Nucleus accumbens (tissue), 56 donors: Measurements from ENCODE around the gene AKNA.
A peak's percentile ranks its signal among the peaks of the same experiment; 100 is the strongest.

Experiments used
- DNase-seq, 56 donors: peaks; one replicate each; lab custom pipeline; 2025; lab: John Stamatoyannopoulos, UW

AKNA gene

DNA sequence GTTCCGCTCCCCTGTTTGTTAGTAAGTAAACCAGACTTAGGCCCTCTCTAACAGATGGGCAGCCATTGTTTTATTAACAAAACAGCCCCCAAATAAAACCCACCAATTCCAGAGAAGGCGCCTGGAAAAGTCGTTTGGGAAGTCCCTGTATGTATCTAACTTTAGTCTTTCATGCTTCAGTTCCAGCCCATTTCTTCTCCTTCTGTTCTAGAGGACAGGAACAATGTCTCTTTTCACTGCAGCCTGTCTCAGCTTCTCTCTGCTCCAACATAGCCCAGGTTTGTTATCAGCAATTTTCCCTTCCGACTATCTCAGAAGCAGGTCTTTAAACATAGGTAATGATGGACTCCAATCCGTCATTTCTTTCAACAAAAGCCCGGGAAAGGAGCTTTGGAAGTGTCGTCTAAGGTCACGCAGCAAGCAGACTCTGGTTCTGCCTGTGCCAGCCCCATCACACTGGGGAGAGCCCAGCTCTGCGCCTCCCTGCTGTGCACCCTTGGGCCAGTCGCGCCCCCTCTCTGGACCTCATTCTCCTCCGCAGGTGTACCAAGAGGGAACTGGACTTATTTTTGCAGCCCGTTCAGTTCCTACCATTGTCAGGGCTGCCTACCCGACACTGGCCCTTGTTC lies 9.6 kb upstream of the AKNA start:
- peak in 2 of 56 donors; percentile 56 to 59 for DNase-seq

DNA sequence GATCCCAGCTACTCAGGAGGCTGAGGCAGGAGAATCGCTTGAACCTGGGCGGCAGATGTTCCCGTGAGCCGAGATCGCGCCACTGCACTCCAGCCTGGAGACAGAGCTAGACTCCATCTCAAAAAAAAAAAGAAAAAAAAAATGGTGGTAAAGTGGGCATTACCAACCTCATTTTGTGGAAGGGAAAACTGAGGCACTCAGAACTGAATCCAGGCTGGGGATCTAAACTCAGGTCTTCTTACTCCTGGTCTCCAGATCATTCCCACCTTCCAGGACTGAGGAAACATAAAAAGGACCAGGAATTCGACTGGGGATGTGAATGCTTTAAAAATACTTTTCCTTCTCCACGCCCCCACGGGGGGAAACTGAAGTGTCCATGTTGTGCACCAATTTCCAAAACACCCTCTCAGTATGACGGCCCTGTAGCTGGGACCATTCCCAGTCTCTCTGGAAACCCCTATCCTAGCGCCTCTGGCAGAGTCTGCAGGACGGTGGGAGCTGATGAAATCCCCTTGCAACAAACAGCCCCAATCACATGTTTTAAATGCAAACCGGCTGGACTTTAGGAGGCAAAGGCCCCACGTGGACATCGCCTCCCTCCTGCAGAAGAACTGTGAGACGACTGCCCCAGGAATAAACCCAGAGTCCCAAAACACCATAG lies 8.9 kb upstream of the AKNA start:
- DNase-seq, result peak in 2 of 56 donors; percentile 4 to 7

DNA sequence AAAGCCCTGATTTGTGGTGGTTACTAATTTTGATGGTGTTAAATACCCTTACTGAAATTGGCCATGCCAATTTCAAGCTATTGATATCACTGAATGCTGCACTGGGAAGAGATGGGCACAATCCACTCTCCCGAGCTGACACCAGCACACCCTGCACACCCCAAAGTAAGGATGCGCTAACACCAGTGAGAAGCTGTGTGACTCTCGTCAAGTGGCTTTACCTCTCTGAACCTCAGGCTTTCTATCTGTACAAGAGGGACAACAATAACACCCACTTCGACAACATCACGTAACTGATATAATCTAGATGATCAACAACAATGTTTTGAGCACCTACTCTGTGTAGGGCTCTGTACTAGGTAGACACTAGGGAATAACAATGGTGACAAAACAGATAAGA lies 8.0 kb upstream of the AKNA start:
- no peak for DNase-seq

DNA sequence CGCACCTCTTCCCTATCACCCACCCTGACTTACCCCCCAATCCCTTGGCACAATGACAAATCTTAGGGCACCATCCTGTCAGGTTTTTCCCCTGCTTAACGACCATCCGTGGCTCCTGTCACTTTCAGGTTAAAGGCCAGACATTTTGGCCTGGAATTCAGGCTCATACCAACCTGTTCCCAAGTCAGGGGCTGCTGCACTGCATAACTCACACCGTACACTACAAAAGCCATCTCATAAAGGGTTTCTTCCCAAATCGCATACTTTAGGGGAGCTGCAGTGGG lies 7.5 kb upstream of the AKNA start:
- no peak for DNase-seq

DNA sequence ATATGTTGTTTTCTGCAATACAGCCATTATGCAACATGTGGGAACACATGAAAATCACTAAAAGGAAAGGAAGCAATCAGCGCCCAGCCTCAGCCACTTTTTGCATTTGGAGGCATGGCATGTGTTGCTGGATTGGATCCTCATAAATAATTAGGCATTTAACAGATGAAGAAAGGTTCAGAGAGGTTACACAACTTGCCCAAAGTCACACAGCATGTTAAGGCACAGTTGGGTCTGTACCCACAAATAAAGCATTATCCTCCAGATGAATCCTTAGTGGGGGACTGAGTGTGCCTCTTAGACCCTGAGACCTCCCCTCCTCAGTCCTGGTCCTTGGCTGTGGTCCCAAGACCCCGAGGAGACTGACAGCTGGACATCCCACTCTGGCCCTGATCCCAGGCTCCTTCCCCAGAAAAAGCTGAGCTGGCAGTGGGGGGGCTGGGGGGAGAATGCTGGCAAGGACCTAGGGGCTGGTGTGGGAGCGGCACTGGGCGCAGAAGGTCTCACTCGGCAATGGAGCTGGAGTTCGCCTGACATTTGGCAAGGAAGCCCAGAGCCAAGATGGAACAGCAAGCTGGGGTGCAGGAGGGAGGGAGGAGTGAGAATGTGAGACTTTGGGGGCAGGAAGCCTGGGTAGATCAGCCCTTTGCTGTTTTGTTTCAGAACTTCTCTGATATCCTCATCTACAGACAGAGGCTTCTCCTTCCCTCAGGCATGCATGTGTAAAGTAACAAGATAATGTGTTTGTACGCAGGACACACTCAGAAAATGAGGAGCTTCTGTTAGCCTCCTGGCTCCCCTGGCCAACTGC lies 6.9 kb upstream of the AKNA start:
- DNase-seq, result peak in 21 of 56 donors; percentile 9 to 54 (median 28)

DNA sequence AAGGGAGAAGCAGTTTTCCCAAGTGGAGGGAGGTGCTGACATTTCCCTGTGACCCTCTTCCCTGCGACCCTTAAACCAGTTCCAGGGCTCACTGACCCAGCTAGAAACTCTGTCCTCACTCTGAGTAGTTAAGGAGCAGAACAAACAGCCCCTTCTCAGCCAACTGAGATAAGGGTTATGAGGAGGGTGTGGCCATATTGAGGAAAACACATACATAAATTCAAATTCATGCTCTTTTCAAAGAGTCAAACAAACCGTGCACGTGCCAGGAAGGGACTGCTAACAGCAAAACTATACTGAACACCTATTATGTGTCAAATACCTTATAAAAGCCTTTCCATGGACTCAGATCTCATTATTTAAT lies 4.9 kb upstream of the AKNA start:
- DNase-seq, result no peak

DNA sequence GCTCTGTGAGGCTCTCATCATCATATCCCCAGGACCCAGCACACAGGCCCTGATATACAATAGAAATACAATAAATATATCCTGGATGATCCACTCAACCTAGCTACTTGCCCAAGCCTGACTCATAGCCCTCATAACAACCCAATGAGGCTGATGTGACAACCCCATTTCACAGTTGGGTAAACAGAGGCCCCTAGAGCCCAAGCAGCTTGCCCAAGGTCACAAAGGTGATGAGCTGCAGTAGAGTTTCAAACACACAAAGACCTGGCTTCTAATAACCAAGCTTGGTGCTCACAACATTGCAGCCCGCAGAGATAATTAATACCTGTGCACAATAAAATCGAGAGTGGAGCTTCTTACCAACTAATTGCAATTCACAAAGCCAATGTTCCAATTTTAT lies 3.2 kb upstream of the AKNA start:
- DNase-seq, result no peak

DNA sequence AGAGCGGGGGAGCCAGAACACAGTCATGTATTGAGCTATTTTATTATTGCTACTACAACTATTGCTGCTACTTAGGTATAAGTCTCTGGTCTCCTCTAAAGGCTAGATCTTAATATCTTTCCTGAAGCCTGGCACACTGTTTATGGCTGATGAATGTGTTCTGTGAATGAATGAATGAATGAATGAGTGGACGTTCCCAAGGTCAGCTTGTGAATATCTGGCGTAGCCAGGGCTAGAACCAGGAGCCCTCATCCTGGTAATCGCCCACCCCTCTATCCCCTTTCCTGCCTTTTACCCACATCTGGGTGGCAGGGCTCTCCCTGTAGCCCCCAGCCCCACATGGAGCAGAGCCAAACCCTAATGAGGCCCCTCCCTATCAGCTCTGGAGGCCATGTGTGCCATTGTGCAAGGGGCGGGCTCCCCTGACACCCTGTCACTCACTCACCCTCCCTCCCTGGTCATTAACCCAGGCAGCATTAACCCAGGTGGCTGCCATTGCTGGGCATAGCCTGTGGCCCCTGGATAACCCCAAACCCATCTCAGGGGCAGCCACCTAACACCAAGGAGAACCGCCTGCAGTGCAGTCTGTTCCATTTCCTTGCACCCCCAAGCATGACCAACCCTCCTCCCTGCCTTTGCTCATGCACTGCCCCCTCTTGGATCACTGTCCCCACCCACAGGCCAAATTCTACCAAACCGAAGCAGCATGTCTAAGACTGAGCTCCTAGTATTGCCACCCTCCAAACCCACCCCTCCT lies 2.0 kb upstream of the AKNA start:
- no peak for DNase-seq

DNA sequence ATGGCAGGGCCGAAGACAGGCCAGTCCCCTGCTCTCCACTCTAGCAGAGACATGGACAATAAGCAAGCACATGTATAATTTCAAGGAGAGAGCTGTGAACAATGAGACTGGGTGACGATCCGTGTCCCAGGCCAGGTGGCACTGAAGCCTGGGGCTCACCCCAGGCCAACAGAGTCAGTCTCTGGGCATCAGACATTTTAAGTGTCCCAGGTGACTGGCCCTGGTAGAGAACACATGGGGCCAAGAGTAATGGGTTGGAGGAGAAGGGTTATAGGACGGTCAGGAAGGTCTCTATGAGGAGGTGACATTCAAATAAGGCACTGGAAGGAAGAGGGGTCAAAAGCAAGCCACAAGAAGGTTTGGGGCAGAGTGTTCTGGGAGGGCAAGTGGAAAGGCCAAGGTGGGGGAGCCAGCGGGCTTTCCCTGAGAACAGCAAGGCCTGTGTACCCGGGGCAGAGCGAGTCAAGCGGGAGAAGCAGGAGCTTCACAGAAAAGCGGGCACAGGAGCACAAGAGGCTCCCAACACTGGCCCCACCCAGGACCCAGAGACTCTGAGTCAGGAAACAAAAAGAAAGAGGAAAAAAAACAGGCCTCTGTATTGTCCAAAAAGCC lies 1.1 kb upstream of the AKNA start:
- DNase-seq, result no peak

DNA sequence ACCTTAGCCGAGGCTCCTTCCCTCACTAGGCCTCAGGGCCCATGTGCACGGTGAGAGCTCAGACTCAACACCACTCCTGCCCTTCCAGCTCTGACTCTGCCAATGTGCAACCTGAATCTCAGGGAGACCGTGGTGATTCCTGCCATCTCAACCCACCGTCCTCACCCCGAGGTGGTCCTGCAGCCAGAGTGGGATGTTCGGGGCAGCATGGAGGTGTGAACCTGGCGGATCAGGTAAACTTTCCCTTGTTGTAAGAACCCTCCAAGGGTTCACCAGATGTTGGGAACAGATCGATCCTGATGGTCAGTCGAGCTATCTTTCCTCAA lies 538 bp upstream of the AKNA start:
- no peak for DNase-seq

DNA sequence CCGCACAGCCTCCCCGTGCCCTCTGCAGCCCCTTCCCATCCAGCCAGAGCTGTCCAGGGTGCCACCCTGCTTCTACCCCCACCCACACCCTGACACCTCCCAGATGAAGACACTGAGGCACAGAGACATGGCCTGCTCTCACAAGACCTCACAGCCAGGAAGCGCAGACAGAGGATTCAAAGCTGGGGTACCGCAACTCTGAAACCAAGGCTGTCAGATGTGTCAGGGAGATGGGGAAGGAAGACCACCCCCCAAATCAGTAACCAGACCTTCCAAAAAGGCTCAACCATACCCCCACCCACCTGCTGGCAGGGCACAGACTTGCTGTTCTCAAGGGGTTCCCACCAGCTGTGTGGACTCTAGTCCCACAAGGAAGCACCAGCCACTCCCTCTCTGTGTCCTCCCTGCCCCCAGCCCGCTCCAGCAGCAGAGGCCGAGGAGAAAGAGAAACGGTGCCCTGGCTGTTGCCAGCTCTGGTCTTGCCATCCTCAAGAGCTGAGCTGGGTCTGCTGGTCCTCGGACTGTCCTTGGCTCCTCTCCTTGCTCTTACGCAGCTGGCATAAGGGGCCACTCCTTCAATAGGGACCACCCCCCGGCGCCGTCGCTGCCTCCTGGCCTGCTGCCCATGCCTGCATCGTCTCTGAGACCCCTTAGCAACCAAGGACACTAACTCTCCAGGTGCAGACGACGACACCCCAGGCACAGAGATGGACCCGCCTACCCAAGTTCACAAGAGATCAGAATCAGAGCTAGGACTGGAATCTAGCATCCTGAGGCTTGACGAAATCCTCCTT lies 699 bp downstream of the AKNA start:
- DNase-seq, result peak in 44 of 56 donors; percentile 34 to 79 (median 58)

DNA sequence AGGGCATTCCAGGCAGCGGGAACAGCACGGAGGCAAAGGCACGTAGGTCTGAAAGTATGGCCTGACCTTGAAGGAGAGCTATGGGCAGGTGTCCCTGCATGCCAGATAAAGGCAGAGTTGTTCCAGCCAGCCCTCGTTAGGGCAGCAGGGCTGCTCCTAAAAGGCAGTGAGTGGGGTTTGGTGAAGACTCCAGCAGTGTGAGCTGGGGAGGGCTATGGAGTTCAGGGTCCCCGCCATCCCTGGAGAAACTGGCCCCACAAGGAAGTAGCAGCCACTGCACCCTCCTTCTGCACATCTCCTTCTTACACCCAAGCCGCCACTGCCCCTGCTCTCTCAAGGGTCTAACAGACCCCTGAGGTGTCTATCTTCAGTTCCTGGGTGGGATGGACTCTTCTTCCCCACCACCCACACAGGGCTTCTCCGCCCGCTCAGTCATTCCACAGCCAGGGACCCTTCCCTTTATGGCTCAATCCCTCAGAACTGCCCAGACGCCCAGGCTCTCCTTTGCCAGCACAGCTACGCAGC lies 1.4 kb downstream of the AKNA start:
- DNase-seq, result peak in 3 of 56 donors; percentile 20 to 54 (median 45)

DNA sequence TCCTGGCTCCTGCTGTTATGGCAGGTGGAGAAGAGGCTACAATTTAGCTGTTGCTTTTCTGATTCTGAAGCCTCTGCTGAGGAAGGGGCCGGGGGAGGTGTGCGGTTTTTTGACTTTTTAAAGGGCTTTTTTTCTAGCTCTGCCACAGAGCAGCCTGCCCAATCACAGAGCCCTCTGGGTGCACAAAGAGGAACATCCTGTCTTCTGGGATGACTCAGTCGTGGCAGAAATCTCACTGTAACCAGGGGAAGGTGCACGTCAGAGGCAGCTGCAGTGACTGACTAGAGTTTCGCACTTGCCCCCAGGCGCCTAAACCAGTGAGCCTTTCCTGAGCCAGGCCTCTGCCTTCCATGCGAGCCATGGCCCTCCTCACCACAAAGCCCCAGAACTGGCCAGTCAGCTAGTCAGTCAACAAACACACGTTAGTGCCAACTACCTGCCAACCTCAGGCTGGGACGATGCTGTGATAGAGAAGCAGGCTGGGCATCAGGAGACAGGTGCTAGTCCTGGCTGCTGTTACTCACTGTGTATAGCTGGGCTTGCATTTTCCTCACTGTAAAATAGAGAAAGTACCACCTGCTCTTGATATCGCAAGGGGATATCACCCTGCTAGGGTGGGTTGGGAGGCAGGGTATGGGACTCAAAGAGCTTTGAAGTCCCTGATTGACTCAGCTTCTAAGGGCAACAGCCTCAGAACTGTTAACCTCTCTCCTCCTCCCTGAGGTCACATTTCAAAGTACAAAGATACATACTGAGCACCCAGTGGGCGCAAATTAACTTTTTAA lies 2.2 kb downstream of the AKNA start:
- DNase-seq, result peak in 48 of 56 donors; percentile 18 to 85 (median 60)

DNA sequence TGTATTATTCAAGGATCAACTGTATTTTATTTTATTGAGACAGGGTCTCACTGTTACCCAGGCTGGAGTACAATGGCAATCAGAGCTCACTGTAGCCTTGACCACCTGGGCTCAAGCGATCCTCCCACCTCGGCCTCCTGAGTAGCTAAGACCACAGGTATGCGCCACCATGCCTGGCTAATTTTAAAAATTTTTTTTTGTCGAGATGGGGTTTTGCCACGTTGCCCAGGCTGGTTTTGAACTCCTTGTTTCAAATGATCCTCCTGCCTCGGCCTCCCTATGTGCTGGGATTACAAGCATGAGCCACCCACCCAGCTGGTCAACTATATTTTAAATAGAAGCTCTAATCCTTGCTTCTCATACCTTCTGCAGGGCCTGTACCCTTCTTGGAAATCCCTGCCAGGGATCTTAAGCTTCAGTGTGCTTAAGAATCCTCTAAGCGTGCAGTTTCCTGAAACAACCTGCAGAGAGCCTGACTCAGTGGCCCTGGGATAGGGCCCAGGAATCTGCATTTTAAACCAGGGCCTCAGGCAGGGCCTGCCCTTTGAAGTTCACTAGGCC lies 2.9 kb downstream of the AKNA start:
- no peak for DNase-seq

DNA sequence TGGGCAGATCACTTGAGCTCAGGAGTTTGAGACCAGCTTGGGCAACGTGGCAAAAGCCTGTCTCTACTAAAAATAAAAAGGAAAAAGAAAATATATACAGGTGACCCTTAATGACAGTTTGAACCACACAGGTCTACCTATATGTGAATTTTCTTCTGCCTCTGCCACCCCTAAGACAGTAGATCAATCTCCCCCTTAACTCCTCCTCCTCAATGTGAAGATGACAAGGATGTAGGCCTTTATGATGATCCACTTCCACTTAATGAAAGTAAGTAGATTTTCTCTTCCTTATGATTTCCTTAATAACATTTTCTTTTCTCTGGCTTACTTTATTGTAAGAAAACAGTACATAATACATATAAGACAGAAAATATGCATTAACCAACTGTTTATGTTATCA lies 3.4 kb downstream of the AKNA start:
- no peak for DNase-seq

DNA sequence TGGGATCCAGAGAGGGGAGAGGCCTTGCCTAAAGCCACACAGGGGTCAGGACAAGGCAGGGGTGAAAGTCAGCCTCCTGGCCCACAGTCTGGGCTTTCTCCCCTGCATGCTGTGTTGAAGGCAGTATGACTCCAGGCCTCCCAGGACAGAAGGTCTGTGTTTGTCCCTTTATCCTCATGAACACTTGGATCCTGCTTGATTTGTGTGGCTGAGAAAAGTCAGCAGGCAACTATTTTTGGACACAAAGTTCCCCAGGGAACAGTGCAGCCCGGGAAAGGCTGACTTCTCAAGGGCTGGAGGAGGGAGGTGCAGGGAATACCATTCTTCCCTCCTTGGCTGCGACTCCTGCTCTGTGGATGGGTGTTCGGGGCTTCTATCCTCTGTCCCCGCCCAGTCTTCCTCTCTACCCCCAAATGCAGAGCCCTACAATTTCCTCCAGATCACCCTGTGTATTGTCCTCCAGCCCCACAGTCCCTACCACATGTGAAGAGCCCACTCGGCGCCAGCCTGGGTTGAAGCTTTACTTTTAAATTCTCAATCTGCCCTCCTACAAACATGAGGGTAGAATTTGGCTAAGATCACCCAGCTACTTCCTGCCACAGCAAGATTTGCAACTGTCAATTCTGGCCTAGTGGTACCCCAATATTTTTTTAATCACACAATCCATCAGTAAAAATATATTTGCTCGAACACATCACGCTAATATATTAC lies 4.1 kb downstream of the AKNA start:
- peak in 11 of 56 donors; percentile 19 to 70 (median 45) for DNase-seq

DNA sequence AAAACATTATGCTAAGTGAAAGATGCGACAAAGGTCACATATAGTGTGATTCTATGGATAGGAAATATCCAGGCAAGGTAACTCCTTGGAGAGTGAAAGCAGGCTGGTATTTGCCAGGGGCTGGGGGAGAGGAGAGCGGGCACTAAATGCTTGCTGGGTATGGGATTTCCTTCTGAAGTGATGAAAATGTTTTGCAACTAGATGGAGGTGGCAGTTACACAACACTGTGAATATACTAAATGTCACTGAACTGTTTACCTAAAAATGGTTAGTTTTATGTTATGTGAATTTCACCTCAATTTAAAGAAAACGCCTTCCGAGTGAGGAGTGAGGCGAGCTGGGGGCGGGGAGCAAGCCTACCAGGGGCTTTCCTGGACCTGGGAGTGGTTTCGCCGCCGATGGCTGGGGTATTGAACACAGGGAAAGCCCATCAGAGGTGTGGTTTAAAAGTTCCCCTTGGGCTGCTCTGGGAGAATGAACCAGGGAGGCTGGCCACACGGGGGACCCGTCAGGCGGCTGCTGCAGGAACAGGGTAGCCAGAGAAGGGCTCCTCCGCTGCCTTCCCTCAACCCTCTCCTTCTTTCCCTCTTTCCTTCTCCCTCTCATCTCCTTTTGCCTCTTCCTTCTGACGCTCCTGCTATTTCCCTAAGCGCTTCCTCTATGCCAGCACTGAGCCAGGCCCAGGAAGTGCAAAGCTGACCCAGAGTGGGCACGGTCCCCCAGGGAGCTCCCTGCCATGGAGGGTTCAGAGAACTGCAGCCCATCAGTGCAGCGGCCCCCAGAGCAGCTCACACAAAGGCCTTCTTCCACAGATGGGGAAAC lies 4.9 kb downstream of the AKNA start:
- DNase-seq, result peak in 20 of 56 donors; percentile 12 to 70 (median 48)
